ENCODE results near the gene IGSF3. TPM values are rescaled to one million over a fixed set of nuclear protein-coding genes. Genes with fewer than 3 reads are reported as not detected.

IGSF3 gene
- total and polyA plus RNA-seq, 2 experiments from 2014 or later, result 7.3 to 37.8 TPM

- H3F3A ChIP-seq (replicated peaks; ENCODE audit: low read depth), result no peaks in the 10 kb centered on the region
- peak overlapping the region; percentile 49; the same call in 1 of the 2 replicates for H3K27ac Mint-ChIP-seq
- peak; percentile 33 for DNase-seq (ENCODE audit: low spot score)
Observed at GRCh38 chr1:116586741-116587143, 80.8 kb downstream of the IGSF3 start.

More at GRCh38 chr1:116586741-116587143, 80.8 kb downstream of the IGSF3 start:
- Mint-ChIP-seq H3K36me3 (ENCODE audit: low read depth) (peaks cover 9% of the 10 kb centered on the region), H3K4me1 (peaks cover 23% of the 10 kb centered on the region), H3K4me3 (no peak overlapping the region), H3K9me3 (no peaks in the 10 kb centered on the region; the same call in 2 of the 3 replicates), H3K27me3 (ENCODE audit: insufficient read depth, low read depth, poor library complexity) (peaks cover 2% of the 10 kb centered on the region)
- Histone ChIP-seq H3K79me2 (replicated peaks; ENCODE audit: insufficient read depth) (no peaks in the 10 kb centered on the region), H3K9me2 (ENCODE audit: insufficient read depth) (no peaks in the 10 kb centered on the region), H3K36me3 (ENCODE audit: insufficient read depth) (no peaks in the 10 kb centered on the region), H4K20me1 (replicated peaks; ENCODE audit: insufficient read depth) (no peaks in the 10 kb centered on the region; the same call in 1 of the 2 replicates), H3K27me3 (ENCODE audit: insufficient read depth) (no peaks in the 10 kb centered on the region), H3K4me2 (no peak overlapping the region), H3K27ac (ENCODE audit: low read depth) (no peak overlapping the region), H3K4me3 (no peak overlapping the region), H2AFZ (no peak overlapping the region), H3K4me1 (ENCODE audit: insufficient read depth) (peaks cover 11% of the 10 kb centered on the region)
- TF ChIP-seq, protein P1, sequence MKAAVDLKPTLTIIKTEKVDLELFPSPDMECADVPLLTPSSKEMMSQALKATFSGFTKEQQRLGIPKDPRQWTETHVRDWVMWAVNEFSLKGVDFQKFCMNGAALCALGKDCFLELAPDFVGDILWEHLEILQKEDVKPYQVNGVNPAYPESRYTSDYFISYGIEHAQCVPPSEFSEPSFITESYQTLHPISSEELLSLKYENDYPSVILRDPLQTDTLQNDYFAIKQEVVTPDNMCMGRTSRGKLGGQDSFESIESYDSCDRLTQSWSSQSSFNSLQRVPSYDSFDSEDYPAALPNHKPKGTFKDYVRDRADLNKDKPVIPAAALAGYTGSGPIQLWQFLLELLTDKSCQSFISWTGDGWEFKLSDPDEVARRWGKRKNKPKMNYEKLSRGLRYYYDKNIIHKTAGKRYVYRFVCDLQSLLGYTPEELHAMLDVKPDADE (IDR thresholded peaks at IDR 0.05), result no peak
- TF ChIP-seq, protein P2, sequence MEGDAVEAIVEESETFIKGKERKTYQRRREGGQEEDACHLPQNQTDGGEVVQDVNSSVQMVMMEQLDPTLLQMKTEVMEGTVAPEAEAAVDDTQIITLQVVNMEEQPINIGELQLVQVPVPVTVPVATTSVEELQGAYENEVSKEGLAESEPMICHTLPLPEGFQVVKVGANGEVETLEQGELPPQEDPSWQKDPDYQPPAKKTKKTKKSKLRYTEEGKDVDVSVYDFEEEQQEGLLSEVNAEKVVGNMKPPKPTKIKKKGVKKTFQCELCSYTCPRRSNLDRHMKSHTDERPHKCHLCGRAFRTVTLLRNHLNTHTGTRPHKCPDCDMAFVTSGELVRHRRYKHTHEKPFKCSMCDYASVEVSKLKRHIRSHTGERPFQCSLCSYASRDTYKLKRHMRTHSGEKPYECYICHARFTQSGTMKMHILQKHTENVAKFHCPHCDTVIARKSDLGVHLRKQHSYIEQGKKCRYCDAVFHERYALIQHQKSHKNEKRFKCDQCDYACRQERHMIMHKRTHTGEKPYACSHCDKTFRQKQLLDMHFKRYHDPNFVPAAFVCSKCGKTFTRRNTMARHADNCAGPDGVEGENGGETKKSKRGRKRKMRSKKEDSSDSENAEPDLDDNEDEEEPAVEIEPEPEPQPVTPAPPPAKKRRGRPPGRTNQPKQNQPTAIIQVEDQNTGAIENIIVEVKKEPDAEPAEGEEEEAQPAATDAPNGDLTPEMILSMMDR (conservative IDR thresholded peaks at IDR 0.05; ENCODE audit: low read depth in 2 of 2), result no peak
- TF ChIP-seq CREB1 (CRISPR knock-in tag; IDR thresholded peaks at IDR 0.05; ENCODE audit: low read depth) (no peak), JUNB (IDR thresholded peaks at IDR 0.05; ENCODE audit: unreplicated experiment) (no peak), REST (IDR thresholded peaks at IDR 0.05; ENCODE audit: unreplicated experiment) (no peak), STAT1 (IDR thresholded peaks at IDR 0.05; ENCODE audit: unreplicated experiment) (no peak), EZH2 (IDR thresholded peaks at IDR 0.05; ENCODE audit: low read depth, unreplicated experiment) (no peak)
- TF ChIP-seq, protein P3, sequence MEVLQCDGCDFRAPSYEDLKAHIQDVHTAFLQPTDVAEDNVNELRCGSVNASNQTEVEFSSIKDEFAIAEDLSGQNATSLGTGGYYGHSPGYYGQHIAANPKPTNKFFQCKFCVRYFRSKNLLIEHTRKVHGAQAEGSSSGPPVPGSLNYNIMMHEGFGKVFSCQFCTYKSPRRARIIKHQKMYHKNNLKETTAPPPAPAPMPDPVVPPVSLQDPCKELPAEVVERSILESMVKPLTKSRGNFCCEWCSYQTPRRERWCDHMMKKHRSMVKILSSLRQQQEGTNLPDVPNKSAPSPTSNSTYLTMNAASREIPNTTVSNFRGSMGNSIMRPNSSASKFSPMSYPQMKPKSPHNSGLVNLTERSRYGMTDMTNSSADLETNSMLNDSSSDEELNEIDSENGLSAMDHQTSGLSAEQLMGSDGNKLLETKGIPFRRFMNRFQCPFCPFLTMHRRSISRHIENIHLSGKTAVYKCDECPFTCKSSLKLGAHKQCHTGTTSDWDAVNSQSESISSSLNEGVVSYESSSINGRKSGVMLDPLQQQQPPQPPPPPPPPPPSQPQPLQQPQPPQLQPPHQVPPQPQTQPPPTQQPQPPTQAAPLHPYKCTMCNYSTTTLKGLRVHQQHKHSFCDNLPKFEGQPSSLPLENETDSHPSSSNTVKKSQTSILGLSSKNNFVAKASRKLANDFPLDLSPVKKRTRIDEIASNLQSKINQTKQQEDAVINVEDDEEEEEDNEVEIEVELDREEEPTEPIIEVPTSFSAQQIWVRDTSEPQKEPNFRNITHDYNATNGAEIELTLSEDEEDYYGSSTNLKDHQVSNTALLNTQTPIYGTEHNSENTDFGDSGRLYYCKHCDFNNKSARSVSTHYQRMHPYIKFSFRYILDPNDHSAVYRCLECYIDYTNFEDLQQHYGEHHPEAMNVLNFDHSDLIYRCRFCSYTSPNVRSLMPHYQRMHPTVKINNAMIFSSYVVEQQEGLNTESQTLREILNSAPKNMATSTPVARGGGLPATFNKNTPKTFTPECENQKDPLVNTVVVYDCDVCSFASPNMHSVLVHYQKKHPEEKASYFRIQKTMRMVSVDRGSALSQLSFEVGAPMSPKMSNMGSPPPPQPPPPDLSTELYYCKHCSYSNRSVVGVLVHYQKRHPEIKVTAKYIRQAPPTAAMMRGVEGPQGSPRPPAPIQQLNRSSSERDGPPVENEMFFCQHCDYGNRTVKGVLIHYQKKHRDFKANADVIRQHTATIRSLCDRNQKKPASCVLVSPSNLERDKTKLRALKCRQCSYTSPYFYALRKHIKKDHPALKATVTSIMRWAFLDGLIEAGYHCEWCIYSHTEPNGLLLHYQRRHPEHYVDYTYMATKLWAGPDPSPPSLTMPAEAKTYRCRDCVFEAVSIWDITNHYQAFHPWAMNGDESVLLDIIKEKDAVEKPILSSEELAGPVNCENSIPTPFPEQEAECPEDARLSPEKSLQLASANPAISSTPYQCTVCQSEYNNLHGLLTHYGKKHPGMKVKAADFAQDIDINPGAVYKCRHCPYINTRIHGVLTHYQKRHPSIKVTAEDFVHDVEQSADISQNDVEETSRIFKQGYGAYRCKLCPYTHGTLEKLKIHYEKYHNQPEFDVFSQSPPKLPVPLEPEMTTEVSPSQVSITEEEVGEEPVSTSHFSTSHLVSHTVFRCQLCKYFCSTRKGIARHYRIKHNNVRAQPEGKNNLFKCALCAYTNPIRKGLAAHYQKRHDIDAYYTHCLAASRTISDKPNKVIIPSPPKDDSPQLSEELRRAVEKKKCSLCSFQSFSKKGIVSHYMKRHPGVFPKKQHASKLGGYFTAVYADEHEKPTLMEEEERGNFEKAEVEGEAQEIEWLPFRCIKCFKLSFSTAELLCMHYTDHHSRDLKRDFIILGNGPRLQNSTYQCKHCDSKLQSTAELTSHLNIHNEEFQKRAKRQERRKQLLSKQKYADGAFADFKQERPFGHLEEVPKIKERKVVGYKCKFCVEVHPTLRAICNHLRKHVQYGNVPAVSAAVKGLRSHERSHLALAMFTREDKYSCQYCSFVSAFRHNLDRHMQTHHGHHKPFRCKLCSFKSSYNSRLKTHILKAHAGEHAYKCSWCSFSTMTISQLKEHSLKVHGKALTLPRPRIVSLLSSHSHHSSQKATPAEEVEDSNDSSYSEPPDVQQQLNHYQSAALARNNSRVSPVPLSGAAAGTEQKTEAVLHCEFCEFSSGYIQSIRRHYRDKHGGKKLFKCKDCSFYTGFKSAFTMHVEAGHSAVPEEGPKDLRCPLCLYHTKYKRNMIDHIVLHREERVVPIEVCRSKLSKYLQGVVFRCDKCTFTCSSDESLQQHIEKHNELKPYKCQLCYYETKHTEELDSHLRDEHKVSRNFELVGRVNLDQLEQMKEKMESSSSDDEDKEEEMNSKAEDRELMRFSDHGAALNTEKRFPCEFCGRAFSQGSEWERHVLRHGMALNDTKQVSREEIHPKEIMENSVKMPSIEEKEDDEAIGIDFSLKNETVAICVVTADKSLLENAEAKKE (CRISPR knock-in tag; IDR thresholded peaks at IDR 0.05), result no peak
- peak; percentile 89 for ATAC-seq
